ENCODE results near the gene AHDC1. TPM values are rescaled to one million over a fixed set of nuclear protein-coding genes. Genes with fewer than 3 reads are reported as not detected.

The AHDC1 gene
- total and polyA plus RNA-seq, 2 donors (not counting 3 experiments of a cell fraction or from before 2014, with no cell fraction given), result 7.0 to 32.1 TPM

- Histone ChIP-seq H3K9ac (replicated peaks; ENCODE audit: extremely low read depth, insufficient read depth, low read length) (no peak overlapping the region), H4K20me1 (replicated peaks; ENCODE audit: control insufficient read depth, extremely low read depth, insufficient read depth, low read length) (no peaks in the 10 kb centered on the region), H3K4me3 (replicated peaks in 1 of 3; ENCODE audit: insufficient read depth in 1 of 3, low read depth in 1 of 3, low read length in 3 of 3) (no peak overlapping the region), H2AFZ (ENCODE audit: low read depth, low read length) (no peak overlapping the region), H3K4me1 (ENCODE audit: control insufficient read depth, extremely low read depth, insufficient read depth, low read length) (no peaks in the 10 kb centered on the region), H3K79me2 (ENCODE audit: control insufficient read depth, insufficient read depth, low read length) (no peaks in the 10 kb centered on the region), H3K9me3 (replicated peaks; ENCODE audit: control insufficient read depth, insufficient read depth, low read length) (no peaks in the 10 kb centered on the region), H3K27ac (ENCODE audit: insufficient read depth, low read depth, low read length) (no peak overlapping the region), H3K36me3 (ENCODE audit: control insufficient read depth in 2 of 2, extremely low read depth in 1 of 2, insufficient read depth in 2 of 2, low read length in 2 of 2) (peaks cover 5 to 52% of the 10 kb centered on the region in 2 experiments), H3K9me1 (replicated peaks; ENCODE audit: control insufficient read depth, extremely low read depth, insufficient read depth, low read length) (no peaks in the 10 kb centered on the region), H3K4me2 (ENCODE audit: insufficient read depth, low read length) (no peak overlapping the region), H3K27me3 (ENCODE audit: control insufficient read depth in 2 of 2, insufficient read depth in 2 of 2, low read length in 2 of 2) (no peaks in the 10 kb centered on the region)
- ChIA-PET CTCF (interaction anchor here (1.6 to 4.2 kb wide), 3 partner anchors 9 to 132 kb away, joined by 3 to 33 read pairs (median 5); no protein-coding TSS in a partner anchor), POLR2A (no interaction called here)
- FAIRE-seq, result no peak
- intact Hi-C loops (cut with micrococcal nuclease), result no loop called here
- BruUV-seq (replicated peaks), result TSS peak; percentile 17
- DNase-seq (ENCODE audit: low read depth, low spot score), result no peak
- TF ChIP-seq FOS (IDR thresholded peaks at IDR 0.05; ENCODE audit: borderline replicate concordance, insufficient read depth, low read length) (no peak), POLR2A (IDR thresholded peaks at IDR 0.05; ENCODE audit: low read depth, low read length) (no peak), JUN (IDR thresholded peaks at IDR 0.05; ENCODE audit: borderline replicate concordance, insufficient read depth, insufficient read length, low read depth) (no peak), CTCF (IDR thresholded peaks at IDR 0.05; ENCODE audit: extremely low read depth in 1 of 2, insufficient read depth in 1 of 2, low read depth in 1 of 2, low read length in 2 of 2) (no peak)
- dilution Hi-C loops (cut with MboI; ENCODE audit: extremely low pct_ligation_motif_present, low sequenced_read_pairs), result no loop called here
Observed at GRCh38 chr1:27548136-27548853, 55.6 kb downstream of the AHDC1 start.
